WTC11 (cell line): ENCODE data around the gene DLGAP4. TPM values are rescaled to one million over a fixed set of nuclear protein-coding genes. Genes with fewer than 3 reads are reported as not detected.

ENCODE experiments used
- ATAC-seq: fragments of 200-7000 bp; cut with Tn5 transposase; 2 replicates; pipeline ENCODE4 v1.10.0; 2021; ENCODE audit warnings: mild to moderate bottlenecking, moderate library complexity
- CTCF ChIA-PET: fragments of 300-600 bp; sonication (Branson Sonifier 250); formaldehyde crosslinking; loops from one replicate; lab custom pipeline; 2021; ENCODE audit warnings: antibody characterized with exemption; lab: Charles Lee
- POLR2A ChIA-PET: fragments of 350-600 bp; sonication (Branson Sonifier 250); formaldehyde crosslinking; loops from one replicate; lab custom pipeline; 2021; ENCODE audit warnings: antibody characterized with exemption; lab: Charles Lee
- DNase-seq: peaks from one replicate; pipeline ENCODE4 v3.0.0; 2021; ENCODE audit warnings: low spot score
- H3K27ac Mint-ChIP-seq: 2 replicates; pipeline ENCODE4 v1.8.0; 2021; ENCODE audit warnings: mixed read lengths
- H3K27me3 Mint-ChIP-seq: 2 replicates; pipeline ENCODE4 v1.8.0; 2021; ENCODE audit warnings: low read depth, mild to moderate bottlenecking, moderate library complexity, mixed read lengths
- H3K36me3 Mint-ChIP-seq: 2 replicates; pipeline ENCODE4 v1.8.0; 2021; ENCODE audit warnings: mixed read lengths
- H3K4me1 Mint-ChIP-seq: 2 replicates; pipeline ENCODE4 v1.8.0; 2022; ENCODE audit warnings: mixed read lengths
- H3K4me3 Mint-ChIP-seq: 2 replicates; pipeline ENCODE4 v1.8.0; 2021; ENCODE audit warnings: mild to moderate bottlenecking, moderate library complexity, mixed read lengths
- H3K9me3 Mint-ChIP-seq: 2 replicates; pipeline ENCODE4 v1.8.0; 2021; ENCODE audit warnings: mixed read lengths
- CREB1 ChIP-seq: sonication (generic); formaldehyde crosslinking; IDR thresholded peaks from 2 replicates; pipeline ENCODE4 v1.8.0; 2023; ENCODE audit warnings: mild to moderate bottlenecking, missing genetic modification reagents
- ESRRA ChIP-seq: sonication (generic); formaldehyde crosslinking; IDR thresholded peaks from 2 replicates; pipeline ENCODE4 v1.8.1; 2022; ENCODE audit warnings: mild to moderate bottlenecking, missing genetic modification reagents, borderline replicate concordance
- GABPB1 ChIP-seq: sonication (generic); formaldehyde crosslinking; IDR thresholded peaks from 2 replicates; pipeline ENCODE4 v1.8.1; 2023; ENCODE audit warnings: mild to moderate bottlenecking, missing genetic modification reagents
- GRHL2 ChIP-seq: fragments of 250-450 bp; sonication (Bioruptor Pico); IDR thresholded peaks from 2 replicates; pipeline ENCODE4 v1.8.0; 2022; ENCODE audit warnings: mild to moderate bottlenecking, moderate library complexity; ENCODE audit not compliant: insufficient replicate concordance, severe bottlenecking
- IRF2 ChIP-seq: sonication (generic); formaldehyde crosslinking; IDR thresholded peaks from 2 replicates; pipeline ENCODE4 v1.8.0; 2022; ENCODE audit warnings: low read depth, missing genetic modification reagents, borderline replicate concordance
- JUN ChIP-seq: sonication (generic); formaldehyde crosslinking; IDR thresholded peaks from 2 replicates; pipeline ENCODE4 v1.8.0; 2023; ENCODE audit warnings: mild to moderate bottlenecking, missing genetic modification reagents
- MYBL2 ChIP-seq: sonication (generic); formaldehyde crosslinking; IDR thresholded peaks from 2 replicates; pipeline ENCODE4 v1.8.1; 2023; ENCODE audit warnings: mild to moderate bottlenecking, moderate library complexity, missing genetic modification reagents
- NFYB ChIP-seq: sonication (generic); formaldehyde crosslinking; conservative IDR thresholded peaks from 2 replicates; pipeline ENCODE4 v1.8.0; 2022; ENCODE audit warnings: low read depth, missing genetic modification reagents
- SMAD4 ChIP-seq: sonication (generic); formaldehyde crosslinking; IDR thresholded peaks from 2 replicates; pipeline ENCODE4 v1.8.0; 2022; ENCODE audit warnings: mild to moderate bottlenecking, missing genetic modification reagents
- SOX15 ChIP-seq: fragments of 250-450 bp; sonication (Bioruptor Pico); IDR thresholded peaks from 2 replicates; pipeline ENCODE4 v1.9.0; 2021; ENCODE audit warnings: mild to moderate bottlenecking
- TP53 ChIP-seq: sonication (generic); formaldehyde crosslinking; IDR thresholded peaks from 2 replicates; pipeline ENCODE4 v1.8.1; 2023; ENCODE audit warnings: mild to moderate bottlenecking, missing genetic modification reagents
- ZNF138 ChIP-seq: sonication (generic); formaldehyde crosslinking; conservative IDR thresholded peaks from 2 replicates; pipeline ENCODE4 v1.8.1; 2022; ENCODE audit warnings: mild to moderate bottlenecking, moderate library complexity, missing genetic modification reagents
- ZNF232 ChIP-seq: sonication (generic); formaldehyde crosslinking; IDR thresholded peaks from 2 replicates; pipeline ENCODE4 v1.8.0; 2022; ENCODE audit warnings: mild to moderate bottlenecking, missing genetic modification reagents
- ZNF317 ChIP-seq: sonication (generic); formaldehyde crosslinking; IDR thresholded peaks from 2 replicates; pipeline ENCODE4 v1.8.1; 2023; ENCODE audit warnings: low read depth, mild to moderate bottlenecking, moderate library complexity, missing genetic modification reagents, borderline replicate concordance
- total RNA-seq: library from RNA; stranded (reverse); gene quantifications from 3 replicates; pipeline ENCODE4 v1.2.3, GENCODE V29; 2021
- TF ChIP-seq, protein P1 (sequence below): sonication (generic); formaldehyde crosslinking; IDR thresholded peaks from 2 replicates; pipeline ENCODE4 v1.8.0; 2023; ENCODE audit warnings: missing genetic modification reagents
- TF ChIP-seq, protein P2 (sequence below): fragments of 250-450 bp; sonication (Bioruptor Pico); IDR thresholded peaks from 2 replicates; pipeline ENCODE4 v1.9.0; 2021; ENCODE audit warnings: mild to moderate bottlenecking
- TF ChIP-seq, protein P3 (sequence below): sonication (generic); formaldehyde crosslinking; IDR thresholded peaks from 2 replicates; pipeline ENCODE4 v1.8.1; 2022; ENCODE audit warnings: mild to moderate bottlenecking, moderate library complexity, missing genetic modification reagents
- TF ChIP-seq, protein P4 (sequence below): sonication (generic); formaldehyde crosslinking; IDR thresholded peaks from 2 replicates; pipeline ENCODE4 v1.8.1; 2022; ENCODE audit warnings: missing genetic modification reagents, borderline replicate concordance

Gene DLGAP4
- total RNA-seq, 1 experiment from 2014 or later: 52.6 TPM

DNA sequence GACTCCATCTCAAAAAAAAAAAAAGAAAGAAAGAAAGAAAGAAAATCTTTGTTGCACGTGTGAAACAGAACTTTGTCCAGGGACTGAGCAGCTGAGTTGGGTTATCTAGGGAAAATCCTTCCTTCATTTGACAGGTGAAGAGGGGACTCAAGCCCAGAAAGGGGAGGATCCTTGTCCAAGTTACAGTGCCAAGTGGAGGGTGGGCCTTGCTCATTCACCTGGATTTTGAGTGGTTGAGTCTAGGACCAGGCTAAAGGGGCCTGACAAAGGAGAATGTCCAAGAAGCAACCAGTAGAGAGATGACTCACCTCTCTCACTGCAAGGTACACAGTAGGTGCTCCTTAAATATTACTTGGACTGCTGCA lies 269.9 kb downstream of the DLGAP4 start:
- H3K27ac Mint-ChIP-seq: peak overlapping the region; percentile 51; the same call in 1 of the 2 replicates
- POLR2A ChIA-PET: interaction anchor here (0.6 to 5.8 kb wide), 4 partner anchors 9 to 339 kb away, joined by 3 to 54 read pairs (median 6); partner anchors contain the start of gene RAB5IF
- H3K4me1 Mint-ChIP-seq: peaks cover 39% of the 10 kb centered on the region
- peak overlapping the region; percentile 86 for H3K4me3 Mint-ChIP-seq
- no peak for ATAC-seq
- H3K27me3 Mint-ChIP-seq: no peaks in the 10 kb centered on the region
- H3K9me3 Mint-ChIP-seq: no peaks in the 10 kb centered on the region
- peaks cover 24% of the 10 kb centered on the region for H3K36me3 Mint-ChIP-seq
- DNase-seq: no peak
- TF ChIP-seq JUN (CRISPR knock-in tag) (no peak), TP53 (CRISPR knock-in tag) (no peak), IRF2 (CRISPR knock-in tag) (no peak), MYBL2 (CRISPR knock-in tag) (no peak), GRHL2 (CRISPR knock-in tag) (no peak), CREB1 (CRISPR knock-in tag) (no peak), SMAD4 (CRISPR knock-in tag) (no peak), GABPB1 (CRISPR knock-in tag) (no peak), ZNF317 (CRISPR knock-in tag) (no peak), SOX15 (no peak), ESRRA (CRISPR knock-in tag) (no peak), ZNF232 (CRISPR knock-in tag) (no peak), ZNF138 (CRISPR knock-in tag) (no peak), NFYB (CRISPR knock-in tag) (no peak)
- TF ChIP-seq, protein P1, sequence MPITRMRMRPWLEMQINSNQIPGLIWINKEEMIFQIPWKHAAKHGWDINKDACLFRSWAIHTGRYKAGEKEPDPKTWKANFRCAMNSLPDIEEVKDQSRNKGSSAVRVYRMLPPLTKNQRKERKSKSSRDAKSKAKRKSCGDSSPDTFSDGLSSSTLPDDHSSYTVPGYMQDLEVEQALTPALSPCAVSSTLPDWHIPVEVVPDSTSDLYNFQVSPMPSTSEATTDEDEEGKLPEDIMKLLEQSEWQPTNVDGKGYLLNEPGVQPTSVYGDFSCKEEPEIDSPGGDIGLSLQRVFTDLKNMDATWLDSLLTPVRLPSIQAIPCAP: no peak
- TF ChIP-seq, protein P2, sequence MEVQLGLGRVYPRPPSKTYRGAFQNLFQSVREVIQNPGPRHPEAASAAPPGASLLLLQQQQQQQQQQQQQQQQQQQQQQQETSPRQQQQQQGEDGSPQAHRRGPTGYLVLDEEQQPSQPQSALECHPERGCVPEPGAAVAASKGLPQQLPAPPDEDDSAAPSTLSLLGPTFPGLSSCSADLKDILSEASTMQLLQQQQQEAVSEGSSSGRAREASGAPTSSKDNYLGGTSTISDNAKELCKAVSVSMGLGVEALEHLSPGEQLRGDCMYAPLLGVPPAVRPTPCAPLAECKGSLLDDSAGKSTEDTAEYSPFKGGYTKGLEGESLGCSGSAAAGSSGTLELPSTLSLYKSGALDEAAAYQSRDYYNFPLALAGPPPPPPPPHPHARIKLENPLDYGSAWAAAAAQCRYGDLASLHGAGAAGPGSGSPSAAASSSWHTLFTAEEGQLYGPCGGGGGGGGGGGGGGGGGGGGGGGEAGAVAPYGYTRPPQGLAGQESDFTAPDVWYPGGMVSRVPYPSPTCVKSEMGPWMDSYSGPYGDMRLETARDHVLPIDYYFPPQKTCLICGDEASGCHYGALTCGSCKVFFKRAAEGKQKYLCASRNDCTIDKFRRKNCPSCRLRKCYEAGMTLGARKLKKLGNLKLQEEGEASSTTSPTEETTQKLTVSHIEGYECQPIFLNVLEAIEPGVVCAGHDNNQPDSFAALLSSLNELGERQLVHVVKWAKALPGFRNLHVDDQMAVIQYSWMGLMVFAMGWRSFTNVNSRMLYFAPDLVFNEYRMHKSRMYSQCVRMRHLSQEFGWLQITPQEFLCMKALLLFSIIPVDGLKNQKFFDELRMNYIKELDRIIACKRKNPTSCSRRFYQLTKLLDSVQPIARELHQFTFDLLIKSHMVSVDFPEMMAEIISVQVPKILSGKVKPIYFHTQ: no peak
- TF ChIP-seq, protein P3, sequence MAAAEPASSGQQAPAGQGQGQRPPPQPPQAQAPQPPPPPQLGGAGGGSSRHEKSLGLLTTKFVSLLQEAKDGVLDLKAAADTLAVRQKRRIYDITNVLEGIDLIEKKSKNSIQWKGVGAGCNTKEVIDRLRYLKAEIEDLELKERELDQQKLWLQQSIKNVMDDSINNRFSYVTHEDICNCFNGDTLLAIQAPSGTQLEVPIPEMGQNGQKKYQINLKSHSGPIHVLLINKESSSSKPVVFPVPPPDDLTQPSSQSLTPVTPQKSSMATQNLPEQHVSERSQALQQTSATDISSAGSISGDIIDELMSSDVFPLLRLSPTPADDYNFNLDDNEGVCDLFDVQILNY (CRISPR knock-in tag): no peak
- TF ChIP-seq, protein P4, sequence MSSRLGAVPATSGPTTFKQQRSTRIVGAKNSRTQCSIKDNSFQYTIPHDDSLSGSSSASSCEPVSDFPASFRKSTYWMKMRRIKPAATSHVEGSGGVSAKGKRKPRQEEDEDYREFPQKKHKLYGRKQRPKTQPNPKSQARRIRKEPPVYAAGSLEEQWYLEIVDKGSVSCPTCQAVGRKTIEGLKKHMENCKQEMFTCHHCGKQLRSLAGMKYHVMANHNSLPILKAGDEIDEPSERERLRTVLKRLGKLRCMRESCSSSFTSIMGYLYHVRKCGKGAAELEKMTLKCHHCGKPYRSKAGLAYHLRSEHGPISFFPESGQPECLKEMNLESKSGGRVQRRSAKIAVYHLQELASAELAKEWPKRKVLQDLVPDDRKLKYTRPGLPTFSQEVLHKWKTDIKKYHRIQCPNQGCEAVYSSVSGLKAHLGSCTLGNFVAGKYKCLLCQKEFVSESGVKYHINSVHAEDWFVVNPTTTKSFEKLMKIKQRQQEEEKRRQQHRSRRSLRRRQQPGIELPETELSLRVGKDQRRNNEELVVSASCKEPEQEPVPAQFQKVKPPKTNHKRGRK (CRISPR knock-in tag): no peak
- TF ChIP-seq, all 79 proteins: peak for 0
- CTCF ChIA-PET: interaction anchor here (0.8 to 3.1 kb wide), 7 partner anchors 9 to 33 kb away, joined by 3 to 15 read pairs (median 3); partner anchors contain the start of gene RAB5IF

Other genes starting within 250 kb of the DLGAP4 start
- 37.7 to 38.7 TPM (median 38.1 TPM) in 3 replicates for gene EPB41L1, start 151.6 kb upstream of the DLGAP4 start, total RNA-seq
- 22.5 to 24.9 TPM (median 24.7 TPM) in 3 replicates for gene AAR2, start 69.9 kb upstream of the DLGAP4 start, total RNA-seq
- gene MYL9, start 235.2 kb downstream of the DLGAP4 start, total RNA-seq: 52.5 to 57.7 TPM (median 54.7 TPM) in 3 replicates